ENCODE measurements around the gene REN.

DNA sequence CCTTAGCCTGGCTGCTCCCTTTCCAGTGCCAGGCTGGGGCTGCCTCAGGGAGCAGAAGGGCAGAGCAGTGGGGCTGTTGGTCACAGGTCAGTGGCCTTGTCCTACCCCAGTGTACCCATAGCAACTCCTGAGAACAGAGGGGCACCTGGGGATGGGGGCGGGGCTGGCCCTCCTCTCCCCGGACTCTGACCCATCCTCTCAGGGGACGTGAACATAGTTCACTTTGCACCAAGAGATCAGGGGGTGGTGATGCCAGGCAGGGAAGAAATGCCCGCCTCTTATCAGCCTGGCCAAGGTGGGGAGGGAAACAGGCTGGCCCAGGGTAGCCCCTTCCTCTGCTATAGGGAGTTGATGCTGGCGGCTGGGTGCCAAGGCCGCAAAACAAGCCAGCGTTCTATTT, 19.2 kb downstream of the REN start:
- no peak for TF ChIP-seq POLR2A (IDR thresholded peaks at IDR 0.05)
- no peak for TF ChIP-seq CTCF (IDR thresholded peaks at IDR 0.05)

All from testis (tissue), 2 donors.